Keratinocyte (primary cell): ENCODE measurements around the gene CARD9.

Source experiments
- CTCF ChIP-seq, 3 experiments: IDR thresholded peaks in 1 of 3; conservative IDR thresholded peaks in 1 of 3; optimal IDR thresholded peaks in 1 of 3; 2 replicates in 2 of 3; 3 replicates in 1 of 3; pipeline versions ENCODE3 to v1.5.1; 2011; ENCODE audit warnings: low read length in 3 of 3, mild to moderate bottlenecking in 3 of 3, moderate library complexity in 2 of 3, control low read depth in 1 of 3, inconsistent platforms in 1 of 3; ENCODE audit not compliant: insufficient read depth in 2 of 3; ENCODE audit errors: extremely low read depth in 1 of 3
- EZH2 ChIP-seq: IDR thresholded peaks from one replicate; pipeline ENCODE4 v1.6.1; 2012; ENCODE audit warnings: inconsistent platforms, mild to moderate bottlenecking, low read length, moderate library complexity

- TF ChIP-seq CTCF (optimal IDR thresholded peaks at IDR 0.05 in 1 of 3, IDR thresholded peaks at IDR 0.05 in 1 of 3, conservative IDR thresholded peaks at IDR 0.05 in 1 of 3; ENCODE audit: extremely low read depth in 1 of 3, insufficient read depth in 2 of 3, low read length in 3 of 3) (no peak), EZH2 (no peak)
Observed at GRCh38 chr9:136399176-136400037, 25.9 kb upstream of the CARD9 start.
